ENCODE measurements around the gene PTPRB.

The PTPRB gene

GRCh38 chr12:70637303-70638085, at the start of gene PTPRB:
Gene PTPRB, minus strand, starts transcription at chr12:70637429. Its CDS starts 34 bp downstream, at chr12:70637395.
- in situ Hi-C loops (cut with HindIII; ENCODE audit: low sequenced_read_pairs) = no loop called here

DNA sequence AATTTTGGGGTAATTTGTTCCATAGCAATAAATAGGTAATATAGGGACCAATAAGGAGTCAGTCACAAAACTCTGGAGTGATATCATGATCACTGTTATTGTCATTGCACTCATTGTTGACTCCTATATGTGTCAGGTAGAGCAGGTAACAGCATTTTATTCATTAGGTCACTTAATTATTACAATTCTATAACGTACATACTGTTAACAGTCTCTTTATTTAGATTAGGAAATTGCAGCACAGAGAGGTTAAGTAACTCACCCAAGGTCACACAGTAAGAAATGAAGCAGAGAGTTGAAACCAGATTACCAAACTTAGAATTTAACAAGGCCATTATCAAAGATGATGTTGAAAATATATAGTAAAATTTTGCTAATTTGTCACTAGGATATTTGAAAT, 49.7 kb upstream of the PTPRB start:
- in situ Hi-C loops (cut with HindIII; ENCODE audit: low sequenced_read_pairs) = loop anchor here (5.0 kb wide), 1 partner anchor 60 kb away; no protein-coding TSS in a partner anchor

GRCh38 chr12:70686299-70686698, 49.1 kb upstream of the PTPRB start:
- in situ Hi-C loops (cut with HindIII; ENCODE audit: low sequenced_read_pairs) = loop anchor here (5.0 kb wide), 1 partner anchor 59 kb away; no protein-coding TSS in a partner anchor

GRCh38 chr12:70683976-70684375, 46.7 kb upstream of the PTPRB start:
- in situ Hi-C loops (cut with HindIII; ENCODE audit: low sequenced_read_pairs) = no loop called here

DNA sequence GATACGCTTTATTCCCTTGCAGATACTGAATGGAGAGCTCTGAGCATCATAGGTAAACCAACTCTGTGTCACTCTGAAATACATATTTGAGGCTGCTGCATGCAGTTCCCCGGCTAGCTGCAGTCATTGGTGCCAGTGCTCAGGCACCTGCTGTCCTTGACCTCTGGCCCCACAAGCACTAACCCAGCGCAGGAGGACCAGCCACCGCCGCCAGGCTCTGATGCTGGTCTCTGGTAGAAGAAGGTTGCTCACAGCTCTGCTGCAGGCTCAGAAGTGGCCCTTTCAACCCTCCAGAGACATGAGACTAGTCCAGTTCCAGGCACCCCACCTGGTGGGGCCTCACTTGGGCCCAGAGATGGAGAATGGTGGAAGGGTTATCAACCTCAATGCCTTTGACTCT, 34.5 kb upstream of the PTPRB start:
- in situ Hi-C loops (cut with HindIII; ENCODE audit: low sequenced_read_pairs) = no loop called here

GRCh38 chr12:70670948-70671347, 33.7 kb upstream of the PTPRB start:
- in situ Hi-C loops (cut with HindIII; ENCODE audit: low sequenced_read_pairs) = no loop called here

GRCh38 chr12:70667253-70667652, 30.0 kb upstream of the PTPRB start:
- in situ Hi-C loops (cut with HindIII; ENCODE audit: low sequenced_read_pairs) = no loop called here

- in situ Hi-C loops (cut with HindIII; ENCODE audit: low sequenced_read_pairs) = no loop called here
Measured at GRCh38 chr12:70666364-70666763, 29.1 kb upstream of the PTPRB start.

- in situ Hi-C loops (cut with HindIII; ENCODE audit: low sequenced_read_pairs) = no loop called here
Measured at GRCh38 chr12:70664465-70664881, 27.2 kb upstream of the PTPRB start.

DNA sequence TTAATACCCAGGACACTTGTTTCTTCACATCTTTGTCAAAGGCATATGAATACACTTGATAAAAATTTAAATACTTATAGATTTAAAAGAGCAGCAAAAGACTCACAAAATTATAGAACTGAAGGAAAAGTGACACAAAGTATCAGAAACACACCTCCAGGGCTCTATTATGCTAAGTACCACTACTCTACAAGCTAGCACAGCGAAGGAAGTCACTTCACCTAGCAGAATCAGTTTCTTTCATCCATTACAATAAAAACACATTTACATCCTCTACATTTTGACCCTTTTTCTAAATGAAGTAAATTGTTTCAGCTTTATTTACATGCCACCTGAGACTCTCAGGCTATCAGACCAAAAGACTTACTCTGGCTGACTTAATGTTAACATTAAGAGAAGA, 26.6 kb upstream of the PTPRB start:
- in situ Hi-C loops (cut with HindIII; ENCODE audit: low sequenced_read_pairs) = no loop called here

GRCh38 chr12:70661466-70662161, 24.4 kb upstream of the PTPRB start:
- in situ Hi-C loops (cut with HindIII; ENCODE audit: low sequenced_read_pairs) = no loop called here

GRCh38 chr12:70660620-70661219, 23.5 kb upstream of the PTPRB start:
- in situ Hi-C loops (cut with HindIII; ENCODE audit: low sequenced_read_pairs) = no loop called here

DNA sequence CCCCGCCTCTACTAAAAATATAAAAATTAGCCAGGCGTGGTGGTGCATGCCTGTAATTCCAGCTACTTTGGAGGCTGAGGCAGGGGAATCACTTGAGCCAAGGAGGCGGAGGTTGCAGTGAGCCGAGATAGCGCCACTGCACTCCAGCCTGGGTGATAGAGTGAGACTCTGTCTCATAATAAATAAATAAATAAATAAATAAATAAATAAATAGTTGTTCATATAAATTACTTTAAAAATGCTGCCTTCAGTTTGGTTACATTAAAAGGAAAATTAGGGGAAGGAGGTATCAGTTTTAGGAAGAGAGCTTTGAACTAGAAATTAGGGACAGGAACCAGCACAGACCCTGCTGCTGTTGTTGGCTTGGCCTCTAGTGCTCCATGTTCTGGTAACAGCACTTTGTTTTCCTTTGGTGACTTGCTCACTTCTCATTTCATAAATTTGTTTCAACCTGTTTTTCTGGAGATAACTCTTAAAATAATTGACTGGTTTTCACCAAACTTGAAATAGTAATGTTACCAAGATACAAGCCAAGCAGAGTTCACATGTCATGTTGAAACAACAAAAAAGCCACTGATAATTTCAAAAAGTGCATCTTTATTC, 22.9 kb upstream of the PTPRB start:
- in situ Hi-C loops (cut with HindIII; ENCODE audit: low sequenced_read_pairs) = no loop called here

- in situ Hi-C loops (cut with HindIII; ENCODE audit: low sequenced_read_pairs) = no loop called here
Measured at GRCh38 chr12:70659077-70659606, 21.9 kb upstream of the PTPRB start.

DNA sequence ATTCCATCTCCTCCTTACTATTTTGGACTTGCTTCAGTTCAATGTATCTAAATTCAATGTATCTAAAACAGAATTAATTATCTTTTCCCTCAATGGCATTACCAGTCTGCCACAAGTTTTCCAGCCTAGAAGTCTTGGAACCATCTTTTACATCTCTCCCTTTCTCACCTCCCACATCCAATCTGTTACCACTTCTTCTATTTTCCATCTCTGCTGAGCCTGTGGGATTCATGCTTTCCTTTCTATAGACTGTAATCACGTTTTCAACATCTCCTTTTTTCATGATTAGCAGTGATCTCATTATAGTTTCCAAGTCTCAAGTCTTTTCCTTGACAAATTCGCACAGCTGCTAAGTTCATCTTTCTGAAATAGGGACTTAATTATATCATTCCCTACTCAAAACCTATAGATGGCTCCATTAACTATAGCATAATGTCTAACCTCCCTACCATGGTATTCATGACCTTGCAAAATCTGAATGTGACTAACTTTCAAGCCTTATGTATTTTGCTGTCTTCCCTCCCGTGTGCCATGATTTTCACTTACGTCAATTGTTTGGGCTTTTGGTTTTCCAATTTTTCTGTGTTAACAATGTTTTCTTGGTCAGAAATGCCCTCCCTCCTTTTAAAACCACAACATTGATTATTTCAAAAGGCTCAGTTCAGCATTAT, 20.5 kb upstream of the PTPRB start:
- in situ Hi-C loops (cut with HindIII; ENCODE audit: low sequenced_read_pairs) = no loop called here

- in situ Hi-C loops (cut with HindIII; ENCODE audit: low sequenced_read_pairs) = no loop called here
Measured at GRCh38 chr12:70652451-70652850, 15.2 kb upstream of the PTPRB start.

- in situ Hi-C loops (cut with HindIII; ENCODE audit: low sequenced_read_pairs) = no loop called here
Measured at GRCh38 chr12:70648831-70649230, 11.6 kb upstream of the PTPRB start.

- in situ Hi-C loops (cut with HindIII; ENCODE audit: low sequenced_read_pairs) = no loop called here
Measured at GRCh38 chr12:70648191-70648590, 11.0 kb upstream of the PTPRB start.

- in situ Hi-C loops (cut with HindIII; ENCODE audit: low sequenced_read_pairs) = no loop called here
Measured at GRCh38 chr12:70646850-70647249, 9.6 kb upstream of the PTPRB start.

GRCh38 chr12:70645494-70646317, 8.5 kb upstream of the PTPRB start:
- in situ Hi-C loops (cut with HindIII; ENCODE audit: low sequenced_read_pairs) = no loop called here

Data from endothelial cell of hepatic sinusoid (primary cell).